CD4-positive, alpha-beta memory T cell (primary cell): ENCODE results near the gene KIAA1217. TPM values are rescaled to one million over a fixed set of nuclear protein-coding genes. Genes with fewer than 3 reads are reported as not detected.

Source experiments
- CTCF ChIA-PET: fragments of 350-600 bp; sonication (Branson Sonifier 250); formaldehyde crosslinking; loops from one replicate; lab custom pipeline; 2021; ENCODE audit warnings: inconsistent platforms; ENCODE audit not compliant: partially characterized antibody; lab: Charles Lee
- POLR2A ChIA-PET: fragments of 350-600 bp; sonication (Branson Sonifier 250); formaldehyde crosslinking; loops from one replicate; lab custom pipeline; 2021; ENCODE audit not compliant: partially characterized antibody; lab: Charles Lee
- DNase-seq, 5 donors: peaks; one replicate each; pipeline versions ENCODE4 v3.0.0 to v3.0.0-alpha.2; 2020 to 2022; ENCODE audit warnings: mixed read lengths in 1 of 5
- H3K27ac ChIP-seq: one replicate; pipeline ENCODE4 v1.7.0; 2013; ENCODE audit warnings: low read depth, low read length
- H3K27me3 ChIP-seq: 2 replicates; pipeline ENCODE4 v1.7.0; 2013; ENCODE audit warnings: mild to moderate bottlenecking, low read length, moderate library complexity; ENCODE audit not compliant: insufficient read depth
- H3K36me3 ChIP-seq: 2 replicates; pipeline ENCODE4 v1.7.0; 2013; ENCODE audit warnings: mild to moderate bottlenecking, low read length, moderate library complexity; ENCODE audit not compliant: insufficient read depth
- H3K4me1 ChIP-seq: 2 replicates; pipeline ENCODE4 v1.7.0; 2013; ENCODE audit warnings: mild to moderate bottlenecking, low read length, moderate library complexity; ENCODE audit not compliant: insufficient read depth
- H3K4me3 ChIP-seq, 2 donors: one replicate each; pipeline ENCODE4 v1.7.0; 2013; ENCODE audit warnings: low read length in 2 of 2, mild to moderate bottlenecking in 1 of 2
- H3K9me3 ChIP-seq, 2 donors: one replicate each; pipeline ENCODE4 v1.7.0; 2013; ENCODE audit warnings: low read length in 2 of 2, control low read depth in 1 of 2; ENCODE audit not compliant: control insufficient read depth in 1 of 2
- H3K27ac Mint-ChIP-seq, 7 donors: one replicate each; pipeline ENCODE4 v1.8.0; 2020 to 2021; ENCODE audit warnings: mixed read lengths in 7 of 7, mild to moderate bottlenecking in 6 of 7, inconsistent platforms in 3 of 7, moderate library complexity in 3 of 7
- H3K27me3 Mint-ChIP-seq, 2 donors: one replicate each; pipeline ENCODE4 v1.8.0; 2020 to 2021; ENCODE audit warnings: mixed read lengths in 2 of 2
- H3K36me3 Mint-ChIP-seq, 2 donors: one replicate each; pipeline ENCODE4 v1.8.0; 2020 to 2021; ENCODE audit warnings: mixed read lengths in 2 of 2, inconsistent platforms in 1 of 2, mild to moderate bottlenecking in 1 of 2
- H3K4me1 Mint-ChIP-seq, 4 donors: one replicate each; pipeline ENCODE4 v1.8.0; 2020 to 2021; ENCODE audit warnings: mixed read lengths in 4 of 4, mild to moderate bottlenecking in 1 of 4
- H3K4me3 Mint-ChIP-seq, 8 donors: one replicate each; pipeline ENCODE4 v1.8.0; 2020 to 2021; ENCODE audit warnings: mixed read lengths in 8 of 8, mild to moderate bottlenecking in 7 of 8, moderate library complexity in 6 of 8, inconsistent platforms in 3 of 8
- H3K9me3 Mint-ChIP-seq, 8 donors: one replicate each; pipeline ENCODE4 v1.8.0; 2020 to 2021; ENCODE audit warnings: mixed read lengths in 8 of 8, mild to moderate bottlenecking in 5 of 8, inconsistent platforms in 3 of 8, moderate library complexity in 1 of 8
- intact Hi-C: fragments of 100-400 bp; cut with micrococcal nuclease; formaldehyde crosslinking; loops from one replicate; pipeline ENCODE4 v1.15.1; 2023
- polyA plus RNA-seq, 2 donors: library from polyadenylated mRNA; unstranded; fragments of 300-500 nt; fragmentation: Illumina TruSeq; gene quantifications; one replicate each; pipeline ENCODE4 v1.2.3, GENCODE V29; 2021
- total RNA-seq, 2 experiments: library from RNA; stranded (reverse); gene quantifications; one replicate each; pipeline ENCODE4 v1.2.3, GENCODE V29; 2021

Gene KIAA1217
- total and polyA plus RNA-seq, 4 experiments from 2014 or later, result 0.69 to 0.75 (median 0.70) TPM; not detected in 1

DNA sequence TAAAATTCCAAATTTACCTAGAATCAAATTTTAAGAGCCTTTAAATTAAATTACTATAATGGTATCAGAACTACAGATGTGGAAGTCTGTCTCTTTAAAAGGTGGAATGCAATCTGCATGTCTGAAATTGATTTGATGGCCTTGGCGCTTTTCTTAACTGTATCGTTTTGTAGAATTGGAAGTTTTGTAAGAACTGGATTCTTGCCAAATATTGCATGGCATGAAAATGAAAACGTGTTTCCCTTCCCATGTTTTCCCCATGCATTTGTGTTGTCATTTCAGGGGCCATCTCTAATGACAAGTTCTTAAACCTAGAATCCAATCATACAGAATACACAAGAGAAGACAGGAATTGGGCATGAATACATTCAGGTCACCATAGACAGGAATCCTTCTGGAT, 162.5 kb downstream of the KIAA1217 start:
- no peaks in the 10 kb centered on the region for H3K27me3 ChIP-seq
- H3K9me3 ChIP-seq, result no peaks in the 10 kb centered on the region
- H3K4me3 ChIP-seq, result no peak overlapping the region
- CTCF ChIA-PET, result no interaction called here
- H3K36me3 Mint-ChIP-seq, result no peaks in the 10 kb centered on the region
- H3K4me3 Mint-ChIP-seq, result no peak overlapping the region
- no peaks in the 10 kb centered on the region for H3K4me1 Mint-ChIP-seq
- POLR2A ChIA-PET, result interaction anchor here (0.6 kb wide), 1 partner anchor 1077 kb away, joined by 3 read pairs; no protein-coding TSS in a partner anchor
- H3K27ac Mint-ChIP-seq, result no peak overlapping the region
- H3K27me3 Mint-ChIP-seq, result peaks cover 0 to 2% of the 10 kb centered on the region in 2 donors
- H3K27ac ChIP-seq, result no peak overlapping the region
- DNase-seq, result no peak
- intact Hi-C loops, result no loop called here
- no peaks in the 10 kb centered on the region for H3K36me3 ChIP-seq
- H3K4me1 ChIP-seq, result no peaks in the 10 kb centered on the region
- H3K9me3 Mint-ChIP-seq, result peaks cover 0 to 4% (median 0%) of the 10 kb centered on the region in 8 donors

DNA sequence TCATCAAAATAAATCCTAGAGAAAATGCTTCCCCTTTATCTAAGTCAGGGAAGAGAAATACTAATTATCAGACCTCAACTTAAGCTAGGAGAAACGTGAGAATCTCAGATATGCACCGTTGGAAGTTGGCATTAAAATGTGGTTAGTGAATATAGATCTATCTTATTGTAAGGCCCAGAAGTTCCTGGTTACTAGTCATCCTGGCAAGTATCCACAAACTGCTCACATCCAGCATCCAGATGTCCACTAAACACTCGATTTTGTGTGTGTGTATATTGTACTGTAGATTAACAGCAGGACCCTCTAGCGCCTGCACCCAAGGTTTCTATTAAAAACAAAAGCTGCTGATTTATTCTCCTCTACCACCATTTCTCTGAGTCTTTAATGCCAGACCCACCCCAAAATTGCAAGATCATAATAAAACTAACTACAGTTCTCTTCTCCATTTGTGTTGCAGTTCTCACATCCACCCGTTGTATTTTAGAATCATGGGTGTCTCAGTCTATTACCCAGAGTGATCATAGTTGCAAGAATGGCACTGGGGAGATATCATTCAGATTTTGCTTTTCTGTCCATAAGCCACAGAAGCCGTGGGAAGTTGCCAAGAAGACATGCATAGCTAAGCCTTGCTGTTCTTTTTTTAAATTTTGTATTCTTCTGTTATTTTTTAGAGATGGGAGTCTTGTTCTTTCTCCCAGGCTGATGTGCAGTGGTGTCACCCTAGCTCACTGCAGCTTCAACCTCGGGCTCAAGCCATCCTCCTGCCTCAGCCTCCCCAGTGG, 165.4 kb downstream of the KIAA1217 start:
- no peaks in the 10 kb centered on the region for H3K27me3 ChIP-seq
- CTCF ChIA-PET, result no interaction called here
- no peak overlapping the region for H3K27ac ChIP-seq
- POLR2A ChIA-PET, result no interaction called here
- Mint-ChIP-seq H3K4me3 (no peak overlapping the region), H3K27ac (no peak overlapping the region), H3K36me3 (no peaks in the 10 kb centered on the region), H3K27me3 (peaks cover 0 to 6% of the 10 kb centered on the region in 2 donors), H3K9me3 (peaks cover 0 to 4% (median 0%) of the 10 kb centered on the region in 8 donors), H3K4me1 (no peaks in the 10 kb centered on the region)
- no peaks in the 10 kb centered on the region for H3K36me3 ChIP-seq
- DNase-seq, result no peak
- intact Hi-C loops, result no loop called here
- no peaks in the 10 kb centered on the region for H3K4me1 ChIP-seq
- H3K9me3 ChIP-seq, result no peaks in the 10 kb centered on the region
- no peak overlapping the region for H3K4me3 ChIP-seq

DNA sequence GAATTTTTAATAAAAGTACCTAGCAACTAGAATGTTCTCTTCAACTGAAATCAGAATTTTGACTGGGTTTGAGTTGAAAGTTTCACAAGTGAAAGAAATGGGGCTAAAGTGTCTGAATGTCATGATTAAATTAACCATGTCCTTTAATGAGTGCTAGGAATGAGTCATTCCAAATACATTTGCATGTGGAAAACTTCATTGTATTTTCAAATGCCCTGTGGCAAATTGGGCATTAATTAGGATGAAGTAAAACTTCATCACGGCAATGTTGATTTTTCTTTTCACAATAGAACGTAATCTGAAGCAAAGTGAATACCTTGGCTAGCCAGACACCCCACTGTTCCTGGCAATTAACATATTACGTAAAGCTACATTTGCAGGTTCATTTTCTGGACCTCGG, 166.6 kb downstream of the KIAA1217 start:
- H3K9me3 ChIP-seq, result no peaks in the 10 kb centered on the region
- intact Hi-C loops, result no loop called here
- POLR2A ChIA-PET, result no interaction called here
- no peaks in the 10 kb centered on the region for H3K4me1 Mint-ChIP-seq
- peaks cover 0 to 4% (median 0%) of the 10 kb centered on the region in 8 donors for H3K9me3 Mint-ChIP-seq
- DNase-seq, result no peak
- no peak overlapping the region for H3K27ac ChIP-seq
- H3K27ac Mint-ChIP-seq, result no peak overlapping the region
- no peak overlapping the region for H3K4me3 Mint-ChIP-seq
- no peaks in the 10 kb centered on the region for H3K36me3 ChIP-seq
- no peaks in the 10 kb centered on the region for H3K36me3 Mint-ChIP-seq
- no peak overlapping the region for H3K4me3 ChIP-seq
- CTCF ChIA-PET, result no interaction called here
- no peaks in the 10 kb centered on the region for H3K27me3 ChIP-seq
- peaks cover 0 to 6% of the 10 kb centered on the region in 2 donors for H3K27me3 Mint-ChIP-seq
- no peaks in the 10 kb centered on the region for H3K4me1 ChIP-seq

DNA sequence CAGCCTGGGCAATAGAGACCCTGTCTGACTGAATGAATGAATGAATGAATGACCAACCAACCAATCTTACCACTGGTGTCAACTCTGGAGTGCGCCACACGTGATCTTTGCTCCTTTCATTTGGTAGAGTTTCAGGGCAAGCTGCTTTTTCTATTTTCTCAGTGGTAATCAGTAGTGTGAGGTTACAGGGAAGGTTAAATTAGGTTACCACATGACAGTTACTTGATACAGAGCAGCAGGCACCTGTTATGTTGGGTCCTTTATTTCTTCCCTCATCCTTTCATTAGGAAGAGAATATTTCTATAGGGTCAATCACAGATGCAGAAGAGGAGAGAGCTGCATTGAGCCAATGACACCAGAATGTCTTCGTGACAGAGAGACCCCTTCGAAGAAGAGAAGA, 167.8 kb downstream of the KIAA1217 start:
- Histone ChIP-seq H3K4me3 (no peak overlapping the region), H3K27ac (no peak overlapping the region), H3K27me3 (no peaks in the 10 kb centered on the region), H3K9me3 (no peaks in the 10 kb centered on the region), H3K4me1 (no peaks in the 10 kb centered on the region), H3K36me3 (no peaks in the 10 kb centered on the region)
- POLR2A ChIA-PET, result no interaction called here
- Mint-ChIP-seq H3K4me3 (no peak overlapping the region), H3K27ac (no peak overlapping the region), H3K4me1 (no peaks in the 10 kb centered on the region), H3K36me3 (no peaks in the 10 kb centered on the region), H3K27me3 (peaks cover 0 to 12% of the 10 kb centered on the region in 2 donors), H3K9me3 (peaks cover 0 to 6% (median 0%) of the 10 kb centered on the region in 8 donors)
- no peak for DNase-seq
- intact Hi-C loops, result no loop called here
- CTCF ChIA-PET, result no interaction called here

DNA sequence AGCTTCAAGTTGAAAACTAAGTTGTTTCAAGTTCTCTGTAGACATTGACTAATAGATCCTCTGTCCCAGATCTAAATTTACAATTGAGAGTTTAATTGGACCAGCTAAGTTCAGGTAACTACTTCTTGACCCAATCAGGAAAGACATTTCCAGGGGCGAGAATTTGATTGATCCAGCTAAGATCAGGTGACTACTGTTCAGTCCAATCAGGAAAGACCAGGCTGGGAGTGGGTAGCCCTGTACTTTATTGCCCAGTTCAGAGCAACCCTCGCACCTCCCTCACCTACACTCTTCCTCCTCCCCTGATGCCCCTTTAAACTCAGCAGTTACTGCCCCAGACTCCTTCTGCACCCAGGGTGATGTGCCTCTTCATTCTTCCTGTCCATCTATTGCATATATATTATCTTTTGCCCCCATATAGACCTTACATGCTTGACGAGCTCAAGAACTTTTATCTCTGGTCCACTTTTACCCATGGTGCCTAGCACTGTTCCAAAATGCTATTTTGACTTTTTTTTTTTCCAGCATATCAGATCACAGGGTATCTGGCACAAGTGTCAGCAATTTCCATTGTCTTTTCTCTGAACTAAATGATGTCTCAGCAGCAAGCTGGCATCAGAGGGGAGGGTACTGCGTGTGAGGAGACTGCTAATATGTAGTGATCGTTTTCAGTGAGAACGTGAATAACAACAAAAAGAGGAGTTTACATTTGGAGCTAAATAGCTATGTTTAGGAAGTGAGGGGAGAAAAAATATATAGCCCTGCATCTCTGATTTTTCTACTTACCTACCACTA, 169.4 kb downstream of the KIAA1217 start:
- CTCF ChIA-PET, result no interaction called here
- Histone ChIP-seq H3K27me3 (no peaks in the 10 kb centered on the region), H3K4me1 (no peaks in the 10 kb centered on the region), H3K36me3 (no peaks in the 10 kb centered on the region), H3K27ac (no peak overlapping the region), H3K9me3 (no peaks in the 10 kb centered on the region), H3K4me3 (no peak overlapping the region)
- POLR2A ChIA-PET, result no interaction called here
- H3K36me3 Mint-ChIP-seq, result no peaks in the 10 kb centered on the region
- intact Hi-C loops, result no loop called here
- H3K4me1 Mint-ChIP-seq, result no peaks in the 10 kb centered on the region
- H3K4me3 Mint-ChIP-seq, result no peak overlapping the region
- no peak overlapping the region for H3K27ac Mint-ChIP-seq
- peaks cover 0 to 3% (median 0%) of the 10 kb centered on the region in 8 donors for H3K9me3 Mint-ChIP-seq
- peaks cover 2 to 20% of the 10 kb centered on the region in 2 donors for H3K27me3 Mint-ChIP-seq
- no peak for DNase-seq

DNA sequence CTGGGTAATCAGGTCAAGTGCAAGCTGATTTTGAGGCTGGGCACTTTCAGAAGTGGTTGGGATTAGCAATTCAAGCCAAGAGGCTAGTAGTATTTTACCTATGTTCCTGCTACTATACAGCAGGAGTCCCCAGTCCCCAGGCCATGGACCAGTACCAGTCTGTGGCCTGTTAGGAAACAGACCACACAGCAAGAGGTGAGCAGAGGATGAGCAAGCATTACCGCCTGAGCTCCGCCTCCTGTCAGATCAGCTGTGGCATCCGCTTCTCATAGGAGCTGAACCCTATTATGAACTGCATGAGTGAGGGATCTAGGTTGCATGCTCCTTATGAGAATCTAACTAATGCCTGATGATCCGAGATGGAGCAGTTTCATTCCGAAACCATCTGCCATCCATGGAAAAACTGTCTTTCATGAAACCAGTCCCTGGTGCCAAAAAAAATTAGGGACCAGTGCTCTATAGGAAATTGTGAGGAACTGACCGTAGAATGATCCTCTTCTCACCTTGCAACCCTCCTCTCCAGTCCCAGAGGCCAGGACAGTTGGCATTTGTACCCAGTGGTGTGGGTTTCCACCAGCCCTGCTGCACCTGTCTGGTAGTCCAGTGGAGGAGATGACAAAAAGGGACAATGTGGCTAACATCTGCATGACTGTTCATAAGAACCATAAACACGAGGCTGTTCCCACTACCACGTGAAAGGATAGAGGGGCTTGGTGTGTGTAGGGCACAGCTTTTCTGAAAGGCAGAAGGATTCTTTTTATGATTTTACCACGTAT, 172.5 kb downstream of the KIAA1217 start:
- DNase-seq, result no peak
- no peaks in the 10 kb centered on the region for H3K4me1 Mint-ChIP-seq
- peaks cover 5 to 32% of the 10 kb centered on the region in 2 donors for H3K27me3 Mint-ChIP-seq
- ChIA-PET CTCF (no interaction called here), POLR2A (no interaction called here)
- H3K36me3 Mint-ChIP-seq, result no peaks in the 10 kb centered on the region
- no peak overlapping the region for H3K27ac Mint-ChIP-seq
- Histone ChIP-seq H3K27ac (no peak overlapping the region), H3K9me3 (no peaks in the 10 kb centered on the region), H3K4me1 (no peaks in the 10 kb centered on the region), H3K4me3 (no peak overlapping the region), H3K27me3 (no peaks in the 10 kb centered on the region), H3K36me3 (no peaks in the 10 kb centered on the region)
- intact Hi-C loops, result no loop called here
- H3K9me3 Mint-ChIP-seq, result peaks cover 0 to 7% (median 1%) of the 10 kb centered on the region in 8 donors
- H3K4me3 Mint-ChIP-seq, result no peak overlapping the region

DNA sequence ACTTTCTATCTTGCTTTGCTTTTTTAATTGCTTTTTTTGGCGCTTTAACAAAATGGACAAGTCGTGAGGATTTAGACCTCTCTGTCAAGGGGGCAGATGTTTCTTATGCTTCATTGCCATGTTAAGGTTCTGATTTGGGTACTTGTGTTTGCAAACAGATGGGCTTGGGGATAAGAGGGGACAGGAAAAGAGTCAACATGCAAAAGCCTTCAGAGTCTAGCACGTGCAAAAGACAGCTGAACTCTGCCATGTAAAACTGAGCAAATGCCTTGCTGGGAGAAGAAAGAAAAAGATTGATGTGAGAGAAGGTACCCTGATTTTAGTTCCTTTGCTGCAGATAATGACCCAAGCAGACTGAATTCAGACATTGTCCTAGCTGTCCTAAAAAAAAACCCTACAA, 173.1 kb downstream of the KIAA1217 start:
- no peaks in the 10 kb centered on the region for H3K4me1 Mint-ChIP-seq
- DNase-seq, result no peak
- H3K27me3 Mint-ChIP-seq, result peaks cover 5 to 30% of the 10 kb centered on the region in 2 donors
- H3K27ac Mint-ChIP-seq, result no peak overlapping the region
- no peaks in the 10 kb centered on the region for H3K36me3 ChIP-seq
- no peak overlapping the region for H3K27ac ChIP-seq
- no peaks in the 10 kb centered on the region for H3K4me1 ChIP-seq
- H3K9me3 Mint-ChIP-seq, result peaks cover 0 to 7% (median 1%) of the 10 kb centered on the region in 8 donors
- no peaks in the 10 kb centered on the region for H3K27me3 ChIP-seq
- ChIA-PET POLR2A (no interaction called here), CTCF (no interaction called here)
- H3K36me3 Mint-ChIP-seq, result no peaks in the 10 kb centered on the region
- no peak overlapping the region for H3K4me3 ChIP-seq
- H3K9me3 ChIP-seq, result no peaks in the 10 kb centered on the region
- H3K4me3 Mint-ChIP-seq, result no peak overlapping the region
- intact Hi-C loops, result no loop called here
